GM12872 (cell line): ENCODE data around the gene ZBTB20.

Experiments used
- CTCF ChIP-seq: IDR thresholded peaks from 3 replicates; pipeline ENCODE4 v1.5.1; 2011; ENCODE audit warnings: low read depth, mild to moderate bottlenecking, low read length, moderate library complexity; ENCODE audit not compliant: insufficient read depth

ZBTB20 gene

DNA sequence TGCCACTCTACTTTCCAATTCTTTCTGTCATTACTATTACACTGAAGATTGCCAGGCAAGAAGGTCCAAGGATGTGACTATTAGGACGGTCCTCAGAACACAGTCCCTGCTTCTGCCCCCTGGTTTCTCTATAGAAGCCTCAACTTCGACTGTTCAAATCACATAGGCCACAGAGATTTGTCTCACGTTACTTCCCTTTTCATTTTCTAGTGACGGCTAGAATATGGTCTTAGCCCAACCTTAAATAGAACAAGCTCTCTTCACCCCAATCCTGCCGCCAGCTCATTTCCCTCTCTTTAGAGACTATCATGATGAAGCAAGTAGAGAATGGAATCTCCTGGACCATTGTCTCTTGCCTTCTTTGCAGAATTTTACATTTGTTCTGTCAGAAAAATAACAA lies 768.3 kb downstream of the ZBTB20 start:
- no peak for TF ChIP-seq CTCF

- TF ChIP-seq CTCF: no peak
Observed at GRCh38 chr3:114377426-114377825, 769.7 kb downstream of the ZBTB20 start.

DNA sequence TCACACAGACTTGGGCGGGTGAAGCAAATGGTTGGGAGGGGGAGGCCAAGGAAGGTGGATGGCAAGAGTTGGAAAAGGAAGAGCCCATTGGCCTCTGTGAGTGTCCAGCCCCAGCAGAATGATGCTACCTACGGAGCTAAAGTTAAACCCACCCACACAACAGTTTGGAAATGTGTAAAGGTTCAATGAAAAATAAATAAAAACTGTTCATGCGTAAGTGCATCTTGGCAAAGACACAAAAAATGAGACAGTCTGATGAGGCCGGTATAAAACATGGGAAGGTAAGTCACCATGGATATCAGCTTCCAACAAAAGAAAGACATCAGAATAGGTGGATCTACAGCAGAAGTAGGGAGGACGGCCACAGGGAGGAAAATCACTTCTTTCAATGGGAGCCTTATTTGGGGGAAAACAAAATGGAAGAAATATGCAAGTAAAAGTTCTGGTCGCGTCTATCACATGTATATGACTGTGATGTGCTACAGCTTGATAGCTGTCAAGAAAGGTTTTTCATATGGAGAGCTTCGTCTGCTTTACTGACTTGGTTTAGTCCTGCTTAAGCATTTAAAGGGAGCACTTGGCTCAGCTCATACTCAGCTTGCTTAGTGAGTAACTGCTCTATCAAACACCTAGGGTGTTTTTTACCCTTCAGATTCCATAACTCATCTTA lies 770.4 kb downstream of the ZBTB20 start:
- no peak for TF ChIP-seq CTCF

DNA sequence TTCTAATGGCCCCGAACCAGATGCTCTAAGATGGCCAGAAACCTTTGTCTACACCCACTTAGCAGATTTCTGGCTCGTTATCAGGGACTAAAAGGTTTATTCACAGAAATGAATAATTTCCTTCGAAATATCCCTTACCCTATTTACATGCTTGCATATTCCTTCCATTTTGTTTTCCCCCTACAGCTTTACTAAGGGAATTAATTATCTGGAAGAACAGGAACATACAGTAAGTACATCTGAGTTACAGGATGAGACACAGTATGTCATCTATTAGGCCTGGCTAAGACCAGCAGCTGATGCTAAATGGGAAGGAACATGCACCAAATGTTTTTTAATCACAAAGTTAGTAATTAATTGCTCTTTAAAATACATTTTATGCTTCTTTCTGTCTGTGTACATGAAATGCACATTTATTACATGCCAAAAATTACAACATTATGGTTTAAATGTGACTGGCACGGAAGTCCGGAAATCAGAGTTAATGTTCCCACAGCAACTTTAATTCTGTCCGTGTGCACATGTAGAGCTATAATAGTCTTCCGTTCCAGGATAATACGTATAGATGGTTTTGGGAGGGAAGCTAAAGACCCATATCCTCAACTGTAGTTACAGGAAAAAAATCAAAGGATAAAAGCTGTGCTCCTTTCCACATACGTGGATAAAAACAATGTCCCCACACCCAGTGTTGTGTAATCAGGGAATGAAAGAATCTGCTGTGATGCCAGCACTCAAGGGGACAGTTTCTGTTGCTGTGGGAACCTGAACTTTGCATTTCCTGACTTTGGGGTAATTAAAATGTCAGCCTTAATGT lies 771.3 kb downstream of the ZBTB20 start:
- TF ChIP-seq CTCF: no peak

- TF ChIP-seq CTCF: no peak
Observed at GRCh38 chr3:114374433-114374990, 772.6 kb downstream of the ZBTB20 start.

DNA sequence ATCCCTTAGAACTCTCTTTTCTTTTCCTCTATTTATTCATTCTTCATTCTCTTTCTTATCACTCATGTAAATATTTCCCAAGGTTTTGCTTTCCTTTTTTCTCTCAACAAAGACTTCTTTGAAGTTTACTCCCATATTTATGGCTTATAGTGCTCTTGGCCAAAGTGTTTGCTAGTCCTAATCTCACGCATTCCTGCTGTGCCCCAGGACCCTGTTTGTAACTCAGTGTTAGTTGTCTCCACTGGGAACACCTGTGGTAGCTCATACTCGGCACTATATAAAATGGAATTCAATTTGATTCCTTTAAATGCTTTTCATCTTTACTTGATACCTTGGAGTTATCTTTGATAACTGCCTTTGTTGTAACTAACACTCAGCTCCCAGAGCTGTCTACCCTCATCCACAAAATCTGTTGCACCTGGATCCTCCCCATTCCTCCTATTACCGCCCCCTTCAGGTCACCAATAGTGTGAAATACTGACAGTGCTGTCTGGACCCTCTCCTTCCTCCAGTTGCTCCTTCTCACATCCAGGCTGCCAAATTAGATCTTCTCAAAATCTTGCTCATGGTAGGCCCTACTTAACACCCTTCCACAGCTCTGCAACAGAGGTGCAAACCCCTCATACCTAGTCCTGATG lies 776.4 kb downstream of the ZBTB20 start:
- TF ChIP-seq CTCF: peak; percentile 35; the same call in 2 of the 3 replicates

DNA sequence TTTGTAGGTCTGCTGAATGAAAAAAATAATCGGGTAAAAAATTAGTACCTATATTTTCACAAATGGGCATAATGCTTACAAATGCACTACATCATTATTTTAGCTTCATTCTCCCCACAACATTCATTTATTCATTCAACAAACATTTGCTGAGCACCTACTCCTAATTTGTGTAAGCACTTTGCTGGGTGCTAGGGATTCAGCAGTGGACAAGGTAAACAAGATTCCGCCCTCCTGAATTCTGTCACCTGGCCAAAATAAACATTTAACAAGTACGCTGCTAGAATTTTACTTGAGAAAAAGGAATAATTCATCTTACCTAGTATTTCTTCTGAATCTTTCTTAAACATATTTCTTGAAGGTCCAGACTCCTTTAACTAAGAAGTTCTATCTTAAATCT lies 781.2 kb downstream of the ZBTB20 start:
- TF ChIP-seq CTCF: no peak
